HG03558 (cell line): ENCODE data around the gene TPO.
"Not testable (repeated sequence)": the region's sequence is repeated elsewhere in the genome, so short reads cannot be mapped to it uniquely, and the experiment has no call there.

Experiments
- ATAC-seq: cut with Tn5 transposase; IDR thresholded peaks from one replicate; pipeline ENCODE4 v1.9.1; 2021; ENCODE audit warnings: moderate number of reproducible peaks; ENCODE audit not compliant: unreplicated experiment; ENCODE audit errors: extremely low read depth

The TPO gene

GRCh38 chr2:1498176-1498575 is 84.9 kb downstream of the TPO start:
- no peak for ATAC-seq

GRCh38 chr2:1499033-1499795 is 86.0 kb downstream of the TPO start:
- ATAC-seq = no peak

GRCh38 chr2:1501038-1501851 is 88.0 kb downstream of the TPO start:
- no peak for ATAC-seq

- ATAC-seq = no peak
These were observed 88.7 kb downstream of the TPO start for GRCh38 chr2:1501991-1502390.

- no peak for ATAC-seq
These were observed 89.6 kb downstream of the TPO start for GRCh38 chr2:1502891-1503304.

DNA sequence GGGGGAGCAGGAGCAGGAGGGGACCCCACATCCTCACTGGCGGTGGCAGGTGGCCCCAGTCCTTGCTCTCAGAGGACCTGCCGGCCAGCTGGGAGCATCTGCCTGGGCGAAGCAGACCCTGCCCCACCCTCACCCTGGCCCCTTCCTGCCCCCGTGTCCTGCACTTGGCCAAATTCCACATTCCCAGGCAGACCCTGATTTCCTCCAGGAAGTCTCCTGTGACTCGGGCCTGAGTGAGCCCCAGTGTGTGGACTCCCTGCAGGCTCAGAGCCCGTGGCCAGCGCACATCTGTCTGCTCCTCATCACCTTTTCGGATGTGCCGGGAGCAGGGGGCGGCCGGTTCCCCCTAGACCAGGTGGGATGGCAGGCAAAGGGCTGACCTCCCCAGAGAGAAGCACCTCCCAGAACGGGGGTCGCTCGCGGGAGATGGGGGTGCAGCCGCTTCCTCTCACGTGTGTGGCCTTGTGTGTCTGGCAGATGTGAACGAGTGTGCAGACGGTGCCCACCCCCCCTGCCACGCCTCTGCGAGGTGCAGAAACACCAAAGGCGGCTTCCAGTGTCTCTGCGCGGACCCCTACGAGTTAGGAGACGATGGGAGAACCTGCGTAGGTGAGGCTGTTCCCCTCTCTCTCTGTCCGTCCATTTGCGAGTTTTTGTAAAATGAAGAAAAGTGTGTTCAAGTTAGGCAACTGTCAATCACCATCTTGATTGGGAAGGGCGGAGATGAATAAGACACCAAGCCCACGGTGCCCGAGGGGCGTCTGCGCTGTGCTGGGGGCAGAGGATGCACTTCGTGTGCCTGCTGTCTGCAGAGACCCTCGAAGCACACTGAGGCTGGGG is 90.4 kb downstream of the TPO start:
- no peak for ATAC-seq

- no peak for ATAC-seq
These were observed 91.1 kb downstream of the TPO start for GRCh38 chr2:1504311-1504750.

DNA sequence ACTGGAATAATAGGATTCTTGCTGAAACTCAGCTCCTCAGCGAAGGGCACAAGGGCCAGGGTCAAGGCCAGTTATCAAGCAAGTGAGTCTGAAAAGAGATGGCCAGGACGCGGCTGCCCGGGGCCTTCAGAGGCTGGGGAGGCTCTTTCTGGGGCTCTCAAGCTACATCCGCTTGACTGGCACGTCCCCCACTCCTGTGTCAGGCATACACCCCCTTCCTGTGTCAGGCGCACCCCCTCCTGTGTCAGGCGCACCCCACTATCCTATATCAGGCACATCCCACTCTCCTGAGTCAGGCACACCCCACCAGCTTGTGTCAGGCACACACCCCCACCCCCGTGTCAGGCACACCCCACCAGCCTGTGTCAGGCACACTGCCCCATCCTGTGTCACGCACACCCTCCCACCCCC is 91.8 kb downstream of the TPO start:
- no peak for ATAC-seq

DNA sequence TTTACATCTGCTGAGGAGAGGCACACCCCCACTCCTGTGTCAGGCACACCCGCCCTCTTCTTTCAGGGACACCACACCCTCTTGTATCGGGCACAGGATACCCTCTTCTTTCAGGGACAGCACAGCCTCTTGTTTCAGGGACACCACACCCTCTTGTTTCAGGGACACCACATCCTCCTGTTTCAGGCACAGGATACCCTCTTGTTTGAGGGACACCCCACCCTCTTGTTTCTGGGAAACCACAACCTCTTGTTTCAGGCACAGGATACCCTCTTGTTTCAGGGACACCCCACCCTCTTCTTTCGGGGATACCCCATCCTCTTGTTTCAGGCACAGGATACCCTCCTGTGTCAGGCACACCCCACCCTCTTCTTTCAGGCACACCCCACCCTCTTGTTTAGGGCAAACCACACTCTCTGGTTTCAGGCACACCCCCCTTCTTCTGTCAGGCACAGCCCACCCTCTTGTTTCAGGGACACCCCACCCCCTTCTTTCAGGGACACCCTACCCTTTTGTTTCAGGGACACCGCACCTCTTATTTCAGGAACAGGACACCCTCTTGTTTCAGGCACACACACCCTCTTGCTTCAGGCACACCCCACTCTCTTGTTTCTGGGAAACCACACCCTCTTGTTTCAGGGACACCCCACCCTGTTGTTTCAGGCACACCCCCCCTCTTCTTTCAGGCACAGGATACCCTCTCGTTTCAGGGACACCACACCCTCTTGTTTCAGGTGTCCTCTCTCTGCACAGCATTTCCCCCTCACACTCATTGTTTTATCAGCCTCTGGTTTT is 96.2 kb downstream of the TPO start:
- ATAC-seq = no peak

GRCh38 chr2:1510176-1510575 is 96.9 kb downstream of the TPO start:
- ATAC-seq = no peak

DNA sequence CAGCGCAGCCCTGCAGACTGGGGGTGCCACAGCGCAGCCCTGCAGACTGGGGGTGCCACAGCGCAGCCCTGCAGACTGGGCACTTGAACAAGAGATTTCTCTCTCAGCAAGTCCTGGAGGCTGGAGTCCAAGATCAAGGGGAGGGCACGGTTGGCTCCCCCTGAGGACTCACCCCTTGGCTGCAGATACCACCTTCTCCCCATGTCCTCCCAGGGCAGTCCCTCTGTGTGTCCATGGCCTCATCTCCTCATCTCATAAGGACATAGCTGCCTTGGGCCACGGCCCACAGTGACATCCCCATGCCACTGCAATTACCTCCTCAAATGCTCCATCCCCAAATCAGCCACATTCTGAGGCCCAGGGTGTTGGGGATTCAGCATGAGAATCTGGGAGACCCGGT is 98.2 kb downstream of the TPO start:
- ATAC-seq = no peak

GRCh38 chr2:1512321-1513289 is 99.3 kb downstream of the TPO start:
- no peak for ATAC-seq

DNA sequence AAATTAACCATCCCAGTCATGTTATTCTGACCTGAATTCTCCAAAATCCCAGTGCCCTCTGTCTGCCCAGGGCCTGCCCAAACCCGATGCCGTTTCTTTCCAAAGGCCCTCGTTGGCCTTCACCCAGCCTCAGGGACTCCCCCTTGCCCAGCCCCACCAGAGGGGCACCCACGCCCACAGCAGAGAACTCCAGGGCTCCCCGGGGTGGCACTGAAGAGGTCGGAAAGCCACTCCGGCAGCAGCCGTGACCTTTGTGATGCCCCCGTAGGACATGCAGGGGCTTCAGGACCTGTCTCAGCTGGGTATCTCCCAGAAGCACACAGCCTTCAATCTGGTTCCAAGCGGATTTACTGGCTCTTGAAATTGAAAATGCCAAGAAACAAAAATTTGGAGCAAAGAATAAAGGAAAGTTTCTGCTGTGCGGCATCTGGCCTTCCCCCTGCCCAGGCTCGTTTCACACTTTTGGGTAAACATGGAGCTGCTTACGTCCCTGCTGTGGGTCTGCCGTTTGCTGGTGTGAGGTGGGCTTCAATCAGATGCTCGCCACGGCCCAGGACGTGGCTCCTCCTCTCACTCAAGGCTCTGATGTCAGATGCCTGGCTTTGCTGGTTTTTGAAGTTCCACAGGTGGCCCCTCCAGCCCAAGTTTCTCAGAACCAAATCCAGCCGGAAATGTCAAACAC is 101.3 kb downstream of the TPO start:
- ATAC-seq = no peak

DNA sequence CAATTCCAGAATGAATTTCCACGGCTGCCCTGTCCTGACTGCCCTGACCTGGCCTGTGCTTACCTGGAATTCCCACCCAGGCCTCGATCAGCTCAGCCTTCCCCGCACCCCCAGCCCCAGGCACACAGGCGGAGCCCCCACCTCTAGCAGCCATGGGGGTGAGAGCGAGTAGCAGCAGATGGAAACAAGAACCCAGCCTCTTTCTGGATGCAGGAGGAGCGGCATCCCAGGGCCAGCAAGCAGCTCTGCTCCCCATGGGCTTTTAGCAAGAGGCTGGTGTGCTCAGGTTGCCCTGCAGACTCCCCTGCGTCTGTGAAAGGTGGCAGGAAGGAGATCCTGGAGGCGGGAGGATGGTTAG is 101.8 kb downstream of the TPO start:
- no peak for ATAC-seq

DNA sequence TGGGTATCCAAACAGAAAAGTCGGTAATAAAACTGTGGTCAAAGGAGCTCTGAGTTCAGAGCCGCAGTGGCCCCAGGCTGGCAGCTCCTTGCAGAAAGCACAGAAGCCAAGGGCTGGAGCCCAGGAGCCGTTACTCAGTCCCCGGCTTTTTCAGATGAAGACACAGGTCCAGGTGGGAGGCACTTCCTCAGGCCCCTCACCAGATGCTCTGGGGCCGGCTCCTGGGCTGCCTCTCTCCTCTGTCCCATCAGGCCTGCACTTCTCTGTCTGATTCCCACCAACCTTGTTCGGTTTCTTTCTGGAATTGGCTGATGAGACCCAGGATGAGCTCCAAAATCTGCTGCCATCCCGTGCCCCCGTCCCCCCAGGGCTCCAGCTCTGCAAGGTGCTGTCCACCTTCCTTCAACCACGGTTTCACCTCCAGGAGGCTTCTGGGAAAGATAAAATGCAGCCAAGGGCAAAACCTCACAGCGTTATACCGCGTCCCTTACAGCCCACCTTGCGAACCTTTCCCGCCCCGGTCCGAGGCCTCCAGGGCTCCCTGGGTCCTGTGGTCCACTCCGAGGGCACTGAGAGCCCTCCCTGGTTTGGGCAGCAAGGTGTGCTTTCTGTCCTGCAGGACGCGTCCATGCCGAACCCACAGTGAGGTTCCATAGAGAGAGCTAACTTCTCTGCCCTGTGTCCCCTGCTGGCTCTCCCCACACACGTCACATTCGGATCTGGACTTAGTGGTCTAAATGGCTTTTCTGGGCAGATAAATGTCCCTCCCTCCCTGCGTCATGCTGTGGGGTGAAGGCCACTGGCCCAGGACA is 102.9 kb downstream of the TPO start:
- ATAC-seq = no peak

DNA sequence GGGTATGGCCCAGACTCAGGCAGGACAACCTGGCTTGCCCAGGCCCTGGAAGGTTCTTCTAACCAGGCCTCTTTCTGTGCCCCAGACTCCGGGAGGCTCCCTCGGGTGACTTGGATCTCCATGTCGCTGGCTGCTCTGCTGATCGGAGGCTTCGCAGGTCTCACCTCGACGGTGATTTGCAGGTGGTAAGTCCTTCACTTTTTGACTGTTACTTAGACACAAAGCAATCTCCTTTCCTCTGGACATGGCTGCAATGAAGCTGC is 103.5 kb downstream of the TPO start:
- no peak for ATAC-seq

- ATAC-seq = not testable (repeated sequence)
These were observed 104.0 kb downstream of the TPO start for GRCh38 chr2:1517291-1517690.

DNA sequence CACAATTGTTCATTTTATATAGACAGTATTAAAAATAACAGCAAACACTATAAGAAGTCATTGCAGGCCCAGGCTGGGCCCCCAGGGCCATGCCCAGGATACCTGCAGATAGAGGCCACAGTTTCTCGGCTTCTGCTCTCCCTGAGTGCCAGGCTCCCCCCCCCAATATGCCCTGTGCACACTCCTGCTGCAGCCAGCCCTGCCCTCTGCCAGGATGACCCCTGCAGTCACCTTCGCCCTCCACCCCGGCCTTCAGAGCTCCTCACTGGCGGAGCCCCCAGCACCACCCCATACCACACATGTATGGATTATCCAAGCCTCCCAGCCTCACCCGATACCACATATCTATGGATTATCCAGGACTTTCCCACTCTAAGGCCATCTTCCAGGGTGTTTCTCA is 104.5 kb downstream of the TPO start:
- ATAC-seq = no peak
